H9 (cell line): ENCODE measurements around the gene MARCHF3. TPM values are rescaled to one million over a fixed set of nuclear protein-coding genes. Genes with fewer than 3 reads are reported as not detected.
A peak's percentile ranks its signal among the peaks of the same experiment; 100 is the strongest.

Experiments
- DNase-seq: peaks from one replicate; pipeline ENCODE4 v3.0.0-alpha.2; 2017
- H2AFZ ChIP-seq: one replicate; pipeline ENCODE4 v1.6.1; 2013; ENCODE audit warnings: mild to moderate bottlenecking, low read length, control low read depth, moderate library complexity
- H2AK5ac ChIP-seq: 2 replicates; pipeline ENCODE4 v1.6.1; 2013; ENCODE audit warnings: low read length, control low read depth, mixed read lengths; ENCODE audit not compliant: insufficient read length
- H2BK120ac ChIP-seq: one replicate; pipeline ENCODE4 v1.6.1; 2013; ENCODE audit warnings: low read depth, mild to moderate bottlenecking, low read length, control low read depth, inconsistent platforms; ENCODE audit not compliant: poor library complexity, severe bottlenecking
- H2BK12ac ChIP-seq: 2 replicates; pipeline ENCODE4 v1.6.1; 2013; ENCODE audit warnings: low read length, control low read depth, mixed read lengths, low read depth; ENCODE audit not compliant: insufficient read length
- H2BK15ac ChIP-seq: 2 replicates; pipeline ENCODE4 v1.6.1; 2013; ENCODE audit warnings: low read depth, low read length, control low read depth
- H2BK20ac ChIP-seq: one replicate; pipeline ENCODE4 v1.6.1; 2013; ENCODE audit warnings: low read depth, mild to moderate bottlenecking, low read length, control low read depth, inconsistent platforms; ENCODE audit not compliant: poor library complexity, severe bottlenecking
- H2BK5ac ChIP-seq: 2 replicates; pipeline ENCODE4 v1.6.1; 2013; ENCODE audit warnings: low read length, control low read depth, mixed read lengths; ENCODE audit not compliant: insufficient read length
- H3K14ac ChIP-seq: 2 replicates; pipeline ENCODE4 v1.6.1; 2013; ENCODE audit warnings: low read length, control low read depth; ENCODE audit not compliant: insufficient read depth
- H3K18ac ChIP-seq: 2 replicates; pipeline ENCODE4 v1.6.1; 2013; ENCODE audit warnings: low read depth, mild to moderate bottlenecking, mixed read lengths, low read length, control low read depth; ENCODE audit not compliant: insufficient read length
- H3K23ac ChIP-seq: 2 replicates; pipeline ENCODE4 v1.6.1; 2013; ENCODE audit warnings: low read length, control low read depth, mixed read lengths, low read depth; ENCODE audit not compliant: insufficient read length
- H3K23me2 ChIP-seq: 2 replicates; pipeline ENCODE4 v1.6.1; 2013; ENCODE audit warnings: low read depth, mild to moderate bottlenecking, mixed read lengths, low read length, control low read depth; ENCODE audit not compliant: insufficient read length, poor library complexity, severe bottlenecking
- H3K27ac ChIP-seq: 2 replicates; pipeline ENCODE4 v1.5.1; 2013; ENCODE audit warnings: low read length, control low read depth, mixed read lengths, low read depth; ENCODE audit not compliant: insufficient read length
- H3K27me3 ChIP-seq: 2 replicates; pipeline ENCODE4 v1.6.1; 2013; ENCODE audit warnings: low read length, control low read depth, inconsistent platforms; ENCODE audit not compliant: insufficient read depth
- H3K4ac ChIP-seq: 2 replicates; pipeline ENCODE4 v1.6.1; 2013; ENCODE audit warnings: low read depth, mild to moderate bottlenecking, control low read depth, inconsistent platforms, low read length, moderate library complexity
- H3K4me1 ChIP-seq: 2 replicates; pipeline ENCODE4 v1.6.1; 2013; ENCODE audit warnings: low read length, control low read depth, inconsistent platforms; ENCODE audit not compliant: insufficient read depth
- H3K4me2 ChIP-seq: 2 replicates; pipeline ENCODE4 v1.6.1; 2013; ENCODE audit warnings: low read length, control low read depth, mixed read lengths; ENCODE audit not compliant: insufficient read length, insufficient read depth
- H3K56ac ChIP-seq: 2 replicates; pipeline ENCODE4 v1.6.1; 2013; ENCODE audit warnings: low read depth, mild to moderate bottlenecking, mixed read lengths, low read length, control low read depth; ENCODE audit not compliant: insufficient read length
- H3K79me1 ChIP-seq: 2 replicates; pipeline ENCODE4 v1.6.1; 2013; ENCODE audit warnings: low read depth, mild to moderate bottlenecking, moderate library complexity, low read length, control low read depth, inconsistent platforms; ENCODE audit not compliant: insufficient read depth, poor library complexity, severe bottlenecking
- H3K79me2 ChIP-seq: 2 replicates; pipeline ENCODE4 v1.6.1; 2013; ENCODE audit warnings: low read length, control low read depth, inconsistent platforms; ENCODE audit not compliant: insufficient read depth
- H3K9ac ChIP-seq: 2 replicates; pipeline ENCODE4 v1.6.1; 2013; ENCODE audit warnings: low read length, control low read depth, mixed read lengths; ENCODE audit not compliant: insufficient read length; ENCODE audit errors: extremely low read depth
- H3K9me3 ChIP-seq: one replicate; pipeline ENCODE4 v1.6.1; 2013; ENCODE audit warnings: low read depth, low read length, inconsistent platforms; ENCODE audit not compliant: control insufficient read depth
- H3T11ph ChIP-seq: one replicate; pipeline ENCODE4 v1.6.1; 2013; ENCODE audit warnings: mild to moderate bottlenecking, low read length, control low read depth, inconsistent platforms
- H4K20me1 ChIP-seq: one replicate; pipeline ENCODE4 v1.6.1; 2013; ENCODE audit not compliant: control insufficient read depth, insufficient read length, insufficient read depth
- H4K5ac ChIP-seq: 2 replicates; pipeline ENCODE4 v1.6.1; 2013; ENCODE audit warnings: low read depth, mild to moderate bottlenecking, mixed read lengths, low read length, control low read depth; ENCODE audit not compliant: insufficient read length
- H4K8ac ChIP-seq: replicated peaks from 2 replicates; pipeline ENCODE4 v1.6.1; 2013; ENCODE audit warnings: low read length, control low read depth, mixed read lengths, low read depth; ENCODE audit not compliant: insufficient read length
- H4K91ac ChIP-seq: 2 replicates; pipeline ENCODE4 v1.6.1; 2013; ENCODE audit warnings: low read depth, mild to moderate bottlenecking, moderate library complexity, mixed read lengths, low read length, control low read depth; ENCODE audit not compliant: insufficient read length
- H3K27ac Mint-ChIP-seq, 3 experiments: 2 replicates in 2 of 3; 3 replicates in 1 of 3; pipeline ENCODE4 v1.8.0; 2020 to 2021; ENCODE audit warnings: mixed read lengths in 3 of 3, mild to moderate bottlenecking in 1 of 3, moderate library complexity in 1 of 3
- H3K27me3 Mint-ChIP-seq: 2 replicates; pipeline ENCODE4 v1.8.0; 2021; ENCODE audit warnings: low read depth, mild to moderate bottlenecking, moderate library complexity, mixed read lengths
- H3K36me3 Mint-ChIP-seq, 3 experiments: 2 replicates in 2 of 3; 3 replicates in 1 of 3; pipeline ENCODE4 v1.8.0; 2020 to 2021; ENCODE audit warnings: low read depth in 3 of 3, mixed read lengths in 3 of 3; ENCODE audit not compliant: insufficient read depth in 1 of 3
- H3K4me1 Mint-ChIP-seq, 2 experiments: 2 replicates each; pipeline ENCODE4 v1.8.0; 2020; ENCODE audit warnings: mixed read lengths in 2 of 2
- H3K4me3 Mint-ChIP-seq, 2 experiments: 2 replicates in 1 of 2; 3 replicates in 1 of 2; pipeline ENCODE4 v1.8.0; 2020 to 2021; ENCODE audit warnings: mild to moderate bottlenecking in 2 of 2, mixed read lengths in 2 of 2, moderate library complexity in 1 of 2
- H3K9me3 Mint-ChIP-seq, 2 experiments: 2 replicates in 1 of 2; 3 replicates in 1 of 2; pipeline ENCODE4 v1.8.0; 2020; ENCODE audit warnings: mild to moderate bottlenecking in 2 of 2, mixed read lengths in 2 of 2, moderate library complexity in 1 of 2
- WGBS: extraction: QIAGEN DNeasy Blood & Tissue Kit; methylation state at CpG from one replicate; pipeline ENCODE4 v1.1.7; 2013; ENCODE audit warnings: missing lambda C conversion rate, low lambda C conversion rate, mixed read lengths; ENCODE audit not compliant: insufficient read length; ENCODE audit errors: extremely low coverage; 5-methylcytosine and 5-hydroxymethylcytosine counted together
- total RNA-seq: library from RNA; stranded (reverse); gene quantifications from 2 replicates; pipeline ENCODE4 v1.2.1, GENCODE V29; 2021
- TF ChIP-seq, protein P1 (sequence below): fragments of 200-600 bp; sonication (generic); conservative IDR thresholded peaks from 3 replicates; pipeline ENCODE4 v1.8.0; 2021; ENCODE audit warnings: antibody characterized with exemption, mild to moderate bottlenecking

Gene MARCHF3
- total RNA-seq, 1 experiment from 2014 or later: 17.7 TPM

DNA sequence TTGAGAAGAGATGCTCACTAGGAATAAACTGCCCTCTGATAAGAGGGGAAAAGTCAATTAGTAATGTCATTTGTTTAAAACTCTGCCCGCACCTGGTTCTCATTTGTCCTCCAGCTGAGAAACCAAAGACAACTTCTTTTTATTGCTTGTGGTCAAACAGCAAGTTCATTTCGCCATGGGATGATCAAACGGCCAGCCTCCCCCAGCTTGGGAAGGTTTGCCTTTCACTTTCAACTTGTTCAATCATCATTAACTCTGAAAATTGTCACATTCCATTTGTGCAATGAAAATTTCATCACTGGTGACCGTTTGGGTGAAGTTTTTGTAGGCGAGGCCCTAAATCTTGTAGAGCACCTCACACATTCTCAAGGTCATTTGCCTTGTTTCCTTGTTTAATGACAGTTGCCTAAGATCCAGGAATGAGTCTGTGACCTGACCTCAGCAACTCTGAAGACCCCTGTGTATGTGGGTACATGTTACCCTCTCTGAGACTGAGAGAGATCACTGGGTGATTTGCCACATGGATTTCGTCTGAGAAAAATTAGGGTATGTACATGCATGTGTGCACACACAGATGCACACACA lies 117.7 kb downstream of the MARCHF3 start:
- no CpG with 5 or more reads among the region's 6 CpGs for WGBS

More for the DNA sequence above, 117.7 kb downstream of the MARCHF3 start:
- H3K4me1 ChIP-seq: no peaks in the 10 kb centered on the region
- H3K9ac ChIP-seq: no peak overlapping the region
- no peak overlapping the region for H3T11ph ChIP-seq
- peaks cover 13% of the 10 kb centered on the region for H3K9me3 ChIP-seq
- 0 out of 7 replicates have a peak overlapping the region, but pooled peaks of 1 of the 3 experiments have one; percentile 55 for H3K27ac Mint-ChIP-seq
- H2BK5ac ChIP-seq: no peak overlapping the region
- no peak overlapping the region for H4K91ac ChIP-seq
- H3K4me2 ChIP-seq: no peak overlapping the region
- no peaks in the 10 kb centered on the region for H3K27me3 ChIP-seq
- no peak overlapping the region for H3K4me3 Mint-ChIP-seq
- no peak overlapping the region for H4K8ac ChIP-seq
- H3K27ac ChIP-seq: no peak overlapping the region
- H2BK12ac ChIP-seq: no peak overlapping the region
- DNase-seq: no peak
- H3K4me1 Mint-ChIP-seq: peaks cover 6 to 15% of the 10 kb centered on the region in 2 experiments
- H3K18ac ChIP-seq: no peak overlapping the region
- H4K5ac ChIP-seq: no peak overlapping the region
- H3K23ac ChIP-seq: no peak overlapping the region
- TF ChIP-seq, protein P1, sequence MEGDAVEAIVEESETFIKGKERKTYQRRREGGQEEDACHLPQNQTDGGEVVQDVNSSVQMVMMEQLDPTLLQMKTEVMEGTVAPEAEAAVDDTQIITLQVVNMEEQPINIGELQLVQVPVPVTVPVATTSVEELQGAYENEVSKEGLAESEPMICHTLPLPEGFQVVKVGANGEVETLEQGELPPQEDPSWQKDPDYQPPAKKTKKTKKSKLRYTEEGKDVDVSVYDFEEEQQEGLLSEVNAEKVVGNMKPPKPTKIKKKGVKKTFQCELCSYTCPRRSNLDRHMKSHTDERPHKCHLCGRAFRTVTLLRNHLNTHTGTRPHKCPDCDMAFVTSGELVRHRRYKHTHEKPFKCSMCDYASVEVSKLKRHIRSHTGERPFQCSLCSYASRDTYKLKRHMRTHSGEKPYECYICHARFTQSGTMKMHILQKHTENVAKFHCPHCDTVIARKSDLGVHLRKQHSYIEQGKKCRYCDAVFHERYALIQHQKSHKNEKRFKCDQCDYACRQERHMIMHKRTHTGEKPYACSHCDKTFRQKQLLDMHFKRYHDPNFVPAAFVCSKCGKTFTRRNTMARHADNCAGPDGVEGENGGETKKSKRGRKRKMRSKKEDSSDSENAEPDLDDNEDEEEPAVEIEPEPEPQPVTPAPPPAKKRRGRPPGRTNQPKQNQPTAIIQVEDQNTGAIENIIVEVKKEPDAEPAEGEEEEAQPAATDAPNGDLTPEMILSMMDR: no peak
- H3K9me3 Mint-ChIP-seq: peaks cover 35% of the 10 kb centered on the region in 2 experiments
- no peak overlapping the region for H3K4ac ChIP-seq
- no peak overlapping the region for H2BK120ac ChIP-seq
- H4K20me1 ChIP-seq: no peaks in the 10 kb centered on the region
- H2AK5ac ChIP-seq: no peak overlapping the region
- H3K23me2 ChIP-seq: no peaks in the 10 kb centered on the region
- H3K79me2 ChIP-seq: no peaks in the 10 kb centered on the region
- peaks cover 42 to 48% (median 48%) of the 10 kb centered on the region in 3 experiments for H3K36me3 Mint-ChIP-seq
- no peak overlapping the region for H3K56ac ChIP-seq
- no peaks in the 10 kb centered on the region for H3K27me3 Mint-ChIP-seq
- no peaks in the 10 kb centered on the region for H3K79me1 ChIP-seq
- H2BK20ac ChIP-seq: no peak overlapping the region
- H2AFZ ChIP-seq: no peak overlapping the region
- H3K14ac ChIP-seq: no peak overlapping the region
- no peak overlapping the region for H2BK15ac ChIP-seq
